HPDE6-E6E7 (cell line): Measurements from ENCODE around the gene PELI1.
"Not testable (repeated sequence)": the region's sequence is repeated elsewhere in the genome, so short reads cannot be mapped to it uniquely, and the experiment has no call there.

Experiments
- DNase-seq: peaks from one replicate; pipeline ENCODE4 v3.0.0; 2011; ENCODE audit warnings: missing footprints; ENCODE audit errors: extremely low spot score

Gene PELI1

GRCh38 chr2:64086347-64087082 lies 57.7 kb downstream of the PELI1 start:
- DNase-seq = no peak

GRCh38 chr2:64085936-64086335 lies 58.3 kb downstream of the PELI1 start:
- DNase-seq = no peak

- DNase-seq = no peak
Measured at GRCh38 chr2:64081046-64081445, 63.2 kb downstream of the PELI1 start.

- DNase-seq = no peak
Measured at GRCh38 chr2:64080179-64080578, 64.0 kb downstream of the PELI1 start.

GRCh38 chr2:64079688-64080087 lies 64.5 kb downstream of the PELI1 start:
- not testable (repeated sequence) for DNase-seq

GRCh38 chr2:64076828-64077227 lies 67.4 kb downstream of the PELI1 start:
- not testable (repeated sequence) for DNase-seq

- DNase-seq = not testable (repeated sequence)
Measured at GRCh38 chr2:64074616-64075015, 69.6 kb downstream of the PELI1 start.

GRCh38 chr2:64067326-64067725 lies 76.9 kb downstream of the PELI1 start:
- no peak for DNase-seq

- DNase-seq = no peak
Measured at GRCh38 chr2:64065516-64065915, 78.7 kb downstream of the PELI1 start.

- no peak for DNase-seq
Measured at GRCh38 chr2:64063924-64064331, 80.3 kb downstream of the PELI1 start.

- DNase-seq = no peak
Measured at GRCh38 chr2:64063454-64063853, 80.8 kb downstream of the PELI1 start.

- no peak for DNase-seq
Measured at GRCh38 chr2:64062840-64063239, 81.4 kb downstream of the PELI1 start.

GRCh38 chr2:64059270-64059669 lies 85.0 kb downstream of the PELI1 start:
- DNase-seq = no peak

- peak; percentile 57 for DNase-seq
Measured at GRCh38 chr2:64056021-64056420, 88.2 kb downstream of the PELI1 start.

GRCh38 chr2:64054161-64054915 lies 89.9 kb downstream of the PELI1 start:
- no peak for DNase-seq

GRCh38 chr2:64052463-64053241 lies 91.6 kb downstream of the PELI1 start:
- no peak for DNase-seq

GRCh38 chr2:64049633-64050220 lies 94.5 kb downstream of the PELI1 start:
- DNase-seq = peak; percentile 61

GRCh38 chr2:64045938-64046337 lies 98.3 kb downstream of the PELI1 start:
- no peak for DNase-seq
